ENCODE results near the gene SDR42E1.

The SDR42E1 gene

GRCh38 chr16:82011199-82011641 lies at the start of gene SDR42E1:
Gene SDR42E1, minus strand, starts transcription at chr16:82011470. Its CDS starts 10,612 bp downstream, at chr16:82000858.
- Histone ChIP-seq H3K4me3 (ENCODE audit: low read length) (peak within 1 kb of the TSS; percentile 69), H3K27ac (ENCODE audit: low read depth, low read length) (no peak within 1 kb of the TSS), H3K9ac (ENCODE audit: low read length) (no peak within 1 kb of the TSS), H3K36me3 (ENCODE audit: control insufficient read depth, insufficient read depth, low read length) (no peaks in the 10 kb centered on the region), H3K4me1 (ENCODE audit: control insufficient read depth, insufficient read depth, low read length) (no peaks in the 10 kb centered on the region), H3K27me3 (ENCODE audit: control insufficient read depth, insufficient read depth, low read length) (no peaks in the 10 kb centered on the region)

- Histone ChIP-seq H3K27ac (ENCODE audit: low read depth, low read length) (no peak overlapping the region), H3K4me1 (ENCODE audit: control insufficient read depth, insufficient read depth, low read length) (no peaks in the 10 kb centered on the region), H3K27me3 (ENCODE audit: control insufficient read depth, insufficient read depth, low read length) (no peaks in the 10 kb centered on the region), H3K36me3 (ENCODE audit: control insufficient read depth, insufficient read depth, low read length) (no peaks in the 10 kb centered on the region), H3K9ac (ENCODE audit: low read length) (no peak overlapping the region), H3K4me3 (ENCODE audit: low read length) (no peak overlapping the region)
Observed at GRCh38 chr16:82059983-82060421, 48.7 kb upstream of the SDR42E1 start.

- no peak overlapping the region for H3K4me3 ChIP-seq (ENCODE audit: low read length)
Observed at GRCh38 chr16:82059161-82059982, 48.1 kb upstream of the SDR42E1 start.

GRCh38 chr16:82056550-82056896 lies 45.3 kb upstream of the SDR42E1 start:
- Histone ChIP-seq H3K27ac (ENCODE audit: low read depth, low read length) (no peak overlapping the region), H3K9ac (ENCODE audit: low read length) (no peak overlapping the region), H3K36me3 (ENCODE audit: control insufficient read depth, insufficient read depth, low read length) (no peaks in the 10 kb centered on the region), H3K27me3 (ENCODE audit: control insufficient read depth, insufficient read depth, low read length) (no peaks in the 10 kb centered on the region), H3K4me1 (ENCODE audit: control insufficient read depth, insufficient read depth, low read length) (no peaks in the 10 kb centered on the region), H3K4me3 (ENCODE audit: low read length) (no peak overlapping the region)

More at GRCh38 chr16:82059161-82059982, 48.1 kb upstream of the SDR42E1 start:
- Histone ChIP-seq H3K27ac (ENCODE audit: low read depth, low read length) (no peak overlapping the region), H3K27me3 (ENCODE audit: control insufficient read depth, insufficient read depth, low read length) (no peaks in the 10 kb centered on the region), H3K36me3 (ENCODE audit: control insufficient read depth, insufficient read depth, low read length) (no peaks in the 10 kb centered on the region), H3K4me1 (ENCODE audit: control insufficient read depth, insufficient read depth, low read length) (no peaks in the 10 kb centered on the region), H3K9ac (ENCODE audit: low read length) (no peak overlapping the region)

- Histone ChIP-seq H3K27me3 (ENCODE audit: control insufficient read depth, insufficient read depth, low read length) (no peaks in the 10 kb centered on the region), H3K27ac (ENCODE audit: low read depth, low read length) (no peak overlapping the region), H3K4me3 (ENCODE audit: low read length) (no peak overlapping the region), H3K9ac (ENCODE audit: low read length) (no peak overlapping the region), H3K36me3 (ENCODE audit: control insufficient read depth, insufficient read depth, low read length) (no peaks in the 10 kb centered on the region), H3K4me1 (ENCODE audit: control insufficient read depth, insufficient read depth, low read length) (no peaks in the 10 kb centered on the region)
Observed at GRCh38 chr16:82055728-82056549, 44.7 kb upstream of the SDR42E1 start.

- Histone ChIP-seq H3K9ac (ENCODE audit: low read length) (no peak overlapping the region), H3K4me3 (ENCODE audit: low read length) (no peak overlapping the region), H3K27me3 (ENCODE audit: control insufficient read depth, insufficient read depth, low read length) (no peaks in the 10 kb centered on the region), H3K36me3 (ENCODE audit: control insufficient read depth, insufficient read depth, low read length) (no peaks in the 10 kb centered on the region), H3K27ac (ENCODE audit: low read depth, low read length) (no peak overlapping the region), H3K4me1 (ENCODE audit: control insufficient read depth, insufficient read depth, low read length) (no peaks in the 10 kb centered on the region)
Observed at GRCh38 chr16:82055117-82055516, 43.8 kb upstream of the SDR42E1 start.

GRCh38 chr16:82051656-82052055 lies 40.4 kb upstream of the SDR42E1 start:
- H3K9ac ChIP-seq (ENCODE audit: low read length): no peak overlapping the region
- no peaks in the 10 kb centered on the region for H3K4me1 ChIP-seq (ENCODE audit: control insufficient read depth, insufficient read depth, low read length)
- H3K36me3 ChIP-seq (ENCODE audit: control insufficient read depth, insufficient read depth, low read length): no peaks in the 10 kb centered on the region
- no peak overlapping the region for H3K27ac ChIP-seq (ENCODE audit: low read depth, low read length)
- H3K4me3 ChIP-seq (ENCODE audit: low read length): no peak overlapping the region
- no peaks in the 10 kb centered on the region for H3K27me3 ChIP-seq (ENCODE audit: control insufficient read depth, insufficient read depth, low read length)

GRCh38 chr16:82050909-82051357 lies 39.7 kb upstream of the SDR42E1 start:
- Histone ChIP-seq H3K4me3 (ENCODE audit: low read length) (no peak overlapping the region), H3K4me1 (ENCODE audit: control insufficient read depth, insufficient read depth, low read length) (no peaks in the 10 kb centered on the region), H3K36me3 (ENCODE audit: control insufficient read depth, insufficient read depth, low read length) (no peaks in the 10 kb centered on the region), H3K27me3 (ENCODE audit: control insufficient read depth, insufficient read depth, low read length) (no peaks in the 10 kb centered on the region), H3K27ac (ENCODE audit: low read depth, low read length) (no peak overlapping the region), H3K9ac (ENCODE audit: low read length) (no peak overlapping the region)

- Histone ChIP-seq H3K9ac (ENCODE audit: low read length) (no peak overlapping the region), H3K27me3 (ENCODE audit: control insufficient read depth, insufficient read depth, low read length) (no peaks in the 10 kb centered on the region), H3K36me3 (ENCODE audit: control insufficient read depth, insufficient read depth, low read length) (no peaks in the 10 kb centered on the region), H3K4me1 (ENCODE audit: control insufficient read depth, insufficient read depth, low read length) (no peaks in the 10 kb centered on the region), H3K4me3 (ENCODE audit: low read length) (no peak overlapping the region), H3K27ac (ENCODE audit: low read depth, low read length) (no peak overlapping the region)
Observed at GRCh38 chr16:82050506-82050905, 39.2 kb upstream of the SDR42E1 start.

GRCh38 chr16:82049484-82049883 lies 38.2 kb upstream of the SDR42E1 start:
- H3K4me3 ChIP-seq (ENCODE audit: low read length): no peak overlapping the region
- no peak overlapping the region for H3K27ac ChIP-seq (ENCODE audit: low read depth, low read length)

GRCh38 chr16:82047787-82048186 lies 36.5 kb upstream of the SDR42E1 start:
- Histone ChIP-seq H3K36me3 (ENCODE audit: control insufficient read depth, insufficient read depth, low read length) (no peaks in the 10 kb centered on the region), H3K27ac (ENCODE audit: low read depth, low read length) (no peak overlapping the region), H3K27me3 (ENCODE audit: control insufficient read depth, insufficient read depth, low read length) (no peaks in the 10 kb centered on the region), H3K4me1 (ENCODE audit: control insufficient read depth, insufficient read depth, low read length) (no peaks in the 10 kb centered on the region), H3K4me3 (ENCODE audit: low read length) (no peak overlapping the region), H3K9ac (ENCODE audit: low read length) (no peak overlapping the region)

More at GRCh38 chr16:82049484-82049883, 38.2 kb upstream of the SDR42E1 start:
- no peak overlapping the region for H3K9ac ChIP-seq (ENCODE audit: low read length)
- no peaks in the 10 kb centered on the region for H3K36me3 ChIP-seq (ENCODE audit: control insufficient read depth, insufficient read depth, low read length)
- H3K4me1 ChIP-seq (ENCODE audit: control insufficient read depth, insufficient read depth, low read length): no peaks in the 10 kb centered on the region
- no peaks in the 10 kb centered on the region for H3K27me3 ChIP-seq (ENCODE audit: control insufficient read depth, insufficient read depth, low read length)

GRCh38 chr16:82047374-82047773 lies 36.1 kb upstream of the SDR42E1 start:
- H3K27ac ChIP-seq (ENCODE audit: low read depth, low read length): no peak overlapping the region
- no peak overlapping the region for H3K9ac ChIP-seq (ENCODE audit: low read length)
- no peaks in the 10 kb centered on the region for H3K36me3 ChIP-seq (ENCODE audit: control insufficient read depth, insufficient read depth, low read length)
- H3K27me3 ChIP-seq (ENCODE audit: control insufficient read depth, insufficient read depth, low read length): no peaks in the 10 kb centered on the region
- no peak overlapping the region for H3K4me3 ChIP-seq (ENCODE audit: low read length)
- H3K4me1 ChIP-seq (ENCODE audit: control insufficient read depth, insufficient read depth, low read length): no peaks in the 10 kb centered on the region
